ENCODE measurements around the gene SLC29A2. TPM values are rescaled to one million over a fixed set of nuclear protein-coding genes. Genes with fewer than 3 reads are reported as not detected.
"Not testable (repeated sequence)": the region's sequence is repeated elsewhere in the genome, so short reads cannot be mapped to it uniquely, and the experiment has no call there.

The SLC29A2 gene
- total RNA-seq, 1 experiment from 2014 or later: 0.63 TPM

DNA sequence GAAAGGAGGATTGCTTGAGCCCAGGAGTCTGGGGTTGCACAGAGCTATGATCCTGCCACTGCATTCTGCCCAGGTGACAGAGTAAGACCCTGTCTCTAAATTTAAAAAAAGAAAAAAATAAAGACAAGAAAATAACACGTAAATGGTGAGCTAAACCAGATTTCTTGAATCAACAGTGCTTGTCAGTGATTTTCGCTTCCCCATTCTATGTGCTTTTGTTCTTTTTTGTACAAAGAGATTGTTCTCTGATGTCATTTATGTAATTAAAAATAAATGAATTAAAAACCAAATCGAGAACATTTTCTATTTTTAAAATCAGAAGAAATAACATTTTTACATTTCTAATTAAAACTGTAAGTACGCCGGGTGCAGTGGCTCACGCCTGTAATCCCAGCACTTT, 19.8 kb upstream of the SLC29A2 start:
- in situ Hi-C loops (cut with HindIII; ENCODE audit: low pct_unique_long_range_greater_than_20kb, low sequenced_read_pairs): no loop called here
- DNase-seq (ENCODE audit: low read depth, low spot score): no peak

DNA sequence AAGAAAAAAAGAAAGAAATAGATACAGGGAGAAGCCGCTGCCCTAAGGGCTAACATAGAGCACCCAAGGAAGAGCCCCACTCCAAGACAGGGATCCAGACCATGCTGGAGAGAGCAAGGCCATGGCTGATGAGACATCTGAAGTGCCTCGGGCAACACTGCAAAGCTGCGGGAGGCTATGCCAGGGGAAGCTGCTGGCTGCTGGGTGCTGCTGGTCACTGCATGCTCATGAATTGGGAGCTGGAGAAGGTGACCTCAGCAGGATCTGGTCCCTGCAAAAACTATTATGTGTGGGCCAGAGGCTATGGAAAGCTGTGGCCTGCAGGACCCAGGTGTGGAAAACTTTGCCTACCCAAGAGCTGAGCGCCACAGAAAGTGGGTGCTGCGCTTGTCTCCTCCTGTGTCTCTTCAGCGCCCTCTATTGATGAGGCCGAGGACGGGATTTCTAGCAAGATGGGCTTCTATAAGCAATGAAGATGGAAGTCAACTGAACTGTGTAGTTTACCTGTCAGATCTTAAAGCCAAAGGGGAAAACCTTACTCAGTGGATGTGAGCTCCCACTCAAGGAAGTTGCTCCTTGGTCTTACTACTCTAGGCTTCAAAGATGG, 17.3 kb upstream of the SLC29A2 start:
- in situ Hi-C loops (cut with HindIII; ENCODE audit: low pct_unique_long_range_greater_than_20kb, low sequenced_read_pairs): no loop called here
- DNase-seq (ENCODE audit: low read depth, low spot score): peak; percentile 81

- DNase-seq (ENCODE audit: low read depth, low spot score): peak; percentile 85
- in situ Hi-C loops (cut with HindIII; ENCODE audit: low pct_unique_long_range_greater_than_20kb, low sequenced_read_pairs): no loop called here
Observed at GRCh38 chr11:66386171-66387069, 14.9 kb upstream of the SLC29A2 start.

- in situ Hi-C loops (cut with HindIII; ENCODE audit: low pct_unique_long_range_greater_than_20kb, low sequenced_read_pairs); DNase-seq (ENCODE audit: low read depth, low spot score): not testable (repeated sequence)
Observed at GRCh38 chr11:66384316-66384715, 12.8 kb upstream of the SLC29A2 start.

DNA sequence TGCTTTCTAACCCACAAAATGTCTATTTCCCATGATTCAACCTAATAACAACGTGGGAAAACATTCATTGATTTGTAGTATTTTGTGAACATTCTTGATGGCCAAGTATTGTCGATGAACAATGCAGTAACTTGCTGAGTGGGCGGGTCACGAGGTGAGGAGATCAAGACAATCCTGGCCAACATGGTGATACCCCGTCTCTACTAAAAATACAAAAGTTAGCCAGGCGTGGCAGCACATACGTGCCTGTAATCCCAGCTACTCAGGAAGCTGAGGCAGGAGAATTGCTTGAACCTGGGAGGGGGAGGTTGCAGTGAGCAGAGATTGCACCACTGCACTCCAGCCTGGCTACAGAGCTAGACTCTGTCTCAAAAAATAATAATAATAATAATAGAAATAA, 8.7 kb upstream of the SLC29A2 start:
- in situ Hi-C loops (cut with HindIII; ENCODE audit: low pct_unique_long_range_greater_than_20kb, low sequenced_read_pairs); DNase-seq (ENCODE audit: low read depth, low spot score): not testable (repeated sequence)

DNA sequence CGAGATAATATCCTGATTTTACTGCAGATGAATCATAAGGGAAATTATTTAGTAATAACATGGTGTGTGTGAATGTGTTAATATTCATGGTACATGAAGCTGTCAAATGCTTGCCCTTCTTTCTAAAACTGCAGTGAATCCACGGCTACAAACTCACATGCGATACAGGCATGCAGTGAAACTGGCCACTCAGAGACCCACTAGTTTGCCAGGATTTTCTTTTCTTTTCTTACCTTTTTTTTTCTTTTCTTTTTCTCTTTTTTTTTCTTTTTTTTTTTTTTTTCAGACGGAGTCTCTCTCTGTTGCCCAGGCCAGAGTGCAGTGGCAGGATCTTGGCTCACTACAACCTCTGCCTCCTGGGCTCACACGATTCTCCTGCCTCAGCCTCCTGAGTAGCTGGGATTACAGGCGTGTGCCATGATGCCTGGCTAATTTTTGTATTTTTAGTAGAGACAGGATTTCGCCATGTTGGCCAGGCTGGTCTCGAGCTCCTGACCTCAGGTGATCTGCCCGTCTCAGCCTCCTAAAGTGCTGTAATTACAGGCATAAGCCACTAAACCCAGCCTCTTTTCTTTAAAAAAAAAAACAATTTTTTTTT, 2.2 kb upstream of the SLC29A2 start:
- in situ Hi-C loops (cut with HindIII; ENCODE audit: low pct_unique_long_range_greater_than_20kb, low sequenced_read_pairs): not testable (repeated sequence)

DNA sequence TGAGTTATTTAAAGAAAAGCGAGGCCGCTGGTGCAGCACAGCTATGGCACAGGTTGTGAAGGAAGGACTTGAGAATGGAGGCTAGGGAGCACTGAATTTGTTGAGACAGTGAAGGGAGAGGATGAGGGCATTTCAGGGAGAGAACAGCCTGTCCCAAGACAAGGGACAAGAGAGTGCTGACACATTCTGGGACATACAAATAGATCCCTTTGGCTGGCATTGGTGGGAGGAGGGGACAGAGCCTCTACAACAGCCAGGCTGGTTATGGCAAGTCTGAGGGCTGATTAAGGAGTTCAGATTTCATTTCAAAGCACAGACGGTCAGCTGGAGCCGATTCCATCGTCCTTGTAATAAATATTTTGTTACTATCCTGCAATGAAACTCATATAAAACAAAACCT, 1.7 kb upstream of the SLC29A2 start:
- no peak for DNase-seq (ENCODE audit: low read depth, low spot score)
- in situ Hi-C loops (cut with HindIII; ENCODE audit: low pct_unique_long_range_greater_than_20kb, low sequenced_read_pairs): no loop called here

More for the DNA sequence above, 2.2 kb upstream of the SLC29A2 start:
- not testable (repeated sequence) for DNase-seq (ENCODE audit: low read depth, low spot score)

- in situ Hi-C loops (cut with HindIII; ENCODE audit: low pct_unique_long_range_greater_than_20kb, low sequenced_read_pairs): no loop called here
- DNase-seq (ENCODE audit: low read depth, low spot score): no peak
Observed at GRCh38 chr11:66369073-66369894, 2.3 kb downstream of the SLC29A2 start.

GRCh38 chr11:66368484-66368883, 3.1 kb downstream of the SLC29A2 start:
- in situ Hi-C loops (cut with HindIII; ENCODE audit: low pct_unique_long_range_greater_than_20kb, low sequenced_read_pairs): no loop called here
- no peak for DNase-seq (ENCODE audit: low read depth, low spot score)

DNA sequence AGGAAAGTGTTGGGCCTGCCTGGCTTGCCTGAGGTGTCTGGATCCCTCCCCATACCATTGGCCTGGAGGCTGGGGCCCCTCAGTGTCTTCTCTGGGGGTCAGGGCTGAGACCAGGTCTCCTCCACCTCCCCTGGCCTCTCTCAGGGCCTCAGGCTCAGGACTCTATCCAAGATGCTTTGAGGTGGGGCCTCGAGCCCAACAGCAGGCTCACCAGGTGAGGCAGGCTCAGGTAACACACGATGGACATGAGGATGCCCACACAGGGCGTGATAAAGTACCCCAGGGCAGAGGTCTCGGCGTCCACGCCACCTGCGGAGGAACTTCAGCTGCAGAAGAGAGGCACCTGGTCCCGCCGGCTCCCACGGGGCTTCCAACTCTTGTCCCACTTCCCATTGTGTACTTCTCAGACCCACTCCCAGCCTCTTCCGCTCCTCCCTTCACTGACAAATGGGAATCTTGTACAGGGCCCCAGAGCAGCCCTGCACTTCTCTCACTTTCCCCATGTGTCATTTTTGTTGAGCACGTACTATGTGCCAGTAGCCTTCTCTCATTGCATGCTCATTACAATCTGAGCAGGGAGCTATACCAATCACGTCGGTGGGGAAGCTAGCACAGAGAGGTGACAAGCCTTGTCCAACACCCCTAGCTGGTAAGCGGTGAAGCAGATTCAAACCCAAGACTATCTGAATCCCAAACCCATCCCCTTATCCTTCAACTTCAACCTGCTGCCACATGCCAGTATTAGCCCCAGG, 3.8 kb downstream of the SLC29A2 start:
- DNase-seq (ENCODE audit: low read depth, low spot score): no peak
- in situ Hi-C loops (cut with HindIII; ENCODE audit: low pct_unique_long_range_greater_than_20kb, low sequenced_read_pairs): no loop called here

- in situ Hi-C loops (cut with HindIII; ENCODE audit: low pct_unique_long_range_greater_than_20kb, low sequenced_read_pairs): no loop called here
- DNase-seq (ENCODE audit: low read depth, low spot score): no peak
Observed at GRCh38 chr11:66366844-66367477, 4.6 kb downstream of the SLC29A2 start.

DNA sequence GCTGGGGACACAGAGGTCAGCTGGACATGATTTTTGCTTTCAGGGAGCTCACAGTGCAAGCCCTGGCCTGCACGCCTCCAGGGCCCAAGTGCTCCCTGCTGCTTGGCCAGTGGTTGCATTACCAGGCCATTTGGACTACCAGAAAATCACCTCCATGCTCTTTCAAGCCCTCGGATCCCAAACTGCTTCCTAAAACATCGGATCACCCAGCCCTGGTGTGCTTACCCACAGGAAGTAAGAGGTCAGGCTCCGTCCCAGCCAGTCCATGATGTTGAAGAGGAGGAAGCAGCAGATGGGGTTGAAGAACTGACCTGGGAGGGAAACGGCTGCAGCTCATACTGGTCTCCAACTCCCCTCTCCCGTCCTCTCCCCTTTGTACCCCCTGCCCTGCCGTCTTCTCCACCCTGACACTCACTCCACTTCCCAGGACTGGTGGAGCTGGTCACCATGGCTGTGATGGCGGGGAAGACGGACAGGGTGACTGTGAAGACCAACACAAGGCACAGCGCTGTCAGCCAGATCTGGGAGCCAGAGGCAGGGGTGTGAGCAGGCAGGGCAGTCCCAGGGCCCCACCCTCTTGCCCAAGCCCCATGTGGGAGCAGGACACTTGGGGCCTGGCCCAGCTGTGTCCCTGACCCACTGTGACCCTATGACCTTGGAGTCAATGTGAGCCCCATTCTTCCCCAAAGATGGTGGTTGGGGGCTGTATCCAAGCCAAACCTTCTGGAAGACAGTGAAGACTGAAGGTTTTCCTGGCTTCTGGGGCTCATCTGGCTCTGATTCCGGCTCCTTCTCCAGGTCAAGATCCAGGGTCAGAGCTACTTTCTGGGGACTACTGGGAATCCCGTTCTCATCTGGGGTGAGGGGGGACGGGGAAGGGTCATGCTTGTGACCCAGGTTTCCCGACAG, 5.6 kb downstream of the SLC29A2 start:
- no peak for DNase-seq (ENCODE audit: low read depth, low spot score)

GRCh38 chr11:66365166-66365565, 6.4 kb downstream of the SLC29A2 start:
- no peak for DNase-seq (ENCODE audit: low read depth, low spot score)
- in situ Hi-C loops (cut with HindIII; ENCODE audit: low pct_unique_long_range_greater_than_20kb, low sequenced_read_pairs): no loop called here

More for the DNA sequence above, 5.6 kb downstream of the SLC29A2 start:
- in situ Hi-C loops (cut with HindIII; ENCODE audit: low pct_unique_long_range_greater_than_20kb, low sequenced_read_pairs): no loop called here

DNA sequence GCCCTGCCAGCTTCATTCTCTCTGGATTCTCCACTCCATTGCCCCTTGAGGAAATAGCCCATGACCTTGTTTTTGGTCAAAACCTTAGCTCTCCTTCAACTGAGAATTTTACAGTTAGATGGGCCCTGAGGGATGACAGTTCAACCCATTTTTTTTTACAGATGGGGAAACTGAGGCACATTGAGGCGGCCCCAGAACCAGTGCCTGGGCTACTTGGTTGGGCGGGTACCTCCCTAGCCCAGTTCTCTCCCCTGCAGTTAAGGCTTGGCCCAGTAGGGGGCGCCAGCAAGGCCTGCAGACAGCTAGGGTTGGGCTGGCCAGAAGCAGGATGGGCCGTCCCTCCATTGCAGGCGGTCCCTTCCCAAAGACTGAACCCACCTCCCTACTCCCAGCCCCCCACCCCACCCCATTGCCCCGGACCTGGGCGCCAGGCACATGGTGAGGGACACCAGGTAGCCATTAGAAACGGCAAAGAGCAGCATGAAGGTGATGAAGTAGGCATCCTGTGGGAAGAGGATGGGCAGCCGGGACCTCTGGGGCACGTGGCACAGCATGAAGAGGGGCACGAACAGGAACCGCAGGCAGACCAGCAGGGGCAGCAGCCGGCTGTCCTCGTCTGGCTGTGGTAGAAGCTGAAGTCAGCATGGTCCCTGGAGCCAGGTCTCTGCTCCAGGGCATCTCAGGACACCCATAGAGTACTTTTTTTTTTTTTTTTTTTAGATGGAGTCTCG, 7.6 kb downstream of the SLC29A2 start:
- DNase-seq (ENCODE audit: low read depth, low spot score): peak; percentile 73
- in situ Hi-C loops (cut with HindIII; ENCODE audit: low pct_unique_long_range_greater_than_20kb, low sequenced_read_pairs): no loop called here

GRCh38 chr11:66363187-66363601, 8.4 kb downstream of the SLC29A2 start:
- no peak for DNase-seq (ENCODE audit: low read depth, low spot score)
- in situ Hi-C loops (cut with HindIII; ENCODE audit: low pct_unique_long_range_greater_than_20kb, low sequenced_read_pairs): no loop called here

Data from SK-MEL-5 (cell line).